Measurements from ENCODE around the gene BMP6. TPM values are rescaled to one million over a fixed set of nuclear protein-coding genes. Genes with fewer than 3 reads are reported as not detected.

BMP6 gene
- total RNA-seq, 1 experiment from 2014 or later: 0.28 TPM

DNA sequence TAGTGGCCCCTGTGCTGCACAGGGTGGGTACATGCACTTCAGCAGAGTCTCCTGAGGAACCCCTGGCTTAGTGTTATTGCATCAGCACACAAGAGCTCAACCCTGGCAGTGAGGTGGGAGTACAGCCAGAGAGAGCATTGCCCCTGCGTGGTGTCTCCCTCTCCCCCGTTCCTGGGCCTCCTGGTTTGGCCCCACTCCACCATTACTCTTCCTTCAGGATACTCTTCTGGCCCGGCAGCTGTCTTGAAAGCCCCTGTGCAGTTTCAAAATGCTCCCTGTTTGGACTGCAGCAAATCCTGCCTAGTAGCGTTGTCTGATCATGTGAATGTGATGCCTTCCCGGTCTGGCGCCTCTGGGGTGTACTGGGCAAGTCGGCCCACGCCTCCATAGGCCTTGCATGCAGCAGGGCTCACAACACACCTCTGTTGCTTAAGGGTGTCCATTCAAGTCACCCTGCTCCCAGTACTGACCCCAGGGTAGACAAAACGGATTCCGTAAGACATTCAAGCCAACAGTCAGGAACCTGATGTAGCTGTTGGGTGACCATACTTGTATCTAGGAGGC is 152.6 kb downstream of the BMP6 start:
- Histone ChIP-seq H2BK20ac (ENCODE audit: low read depth, low read length, poor library complexity, severe bottlenecking) (no peak overlapping the region), H2BK120ac (ENCODE audit: low read depth, low read length, poor library complexity, severe bottlenecking) (no peak overlapping the region), H4K8ac (replicated peaks; ENCODE audit: insufficient read length, low read depth, low read length) (no peak overlapping the region), H3K4me2 (ENCODE audit: insufficient read depth, insufficient read length, low read length) (no peak overlapping the region), H3K23ac (ENCODE audit: insufficient read length, low read depth, low read length) (no peak overlapping the region), H4K91ac (ENCODE audit: insufficient read length, low read depth, low read length) (no peak overlapping the region), H3K79me2 (ENCODE audit: insufficient read depth, low read length) (no peaks in the 10 kb centered on the region), H3K4me1 (ENCODE audit: insufficient read depth, low read length) (no peaks in the 10 kb centered on the region), H3K27ac (ENCODE audit: insufficient read length, low read depth, low read length) (no peak overlapping the region), H2BK5ac (ENCODE audit: insufficient read length, low read length) (no peak overlapping the region), H4K5ac (ENCODE audit: insufficient read length, low read depth, low read length) (no peak overlapping the region), H2BK15ac (ENCODE audit: low read depth, low read length) (no peak overlapping the region), H2AFZ (ENCODE audit: low read length) (no peak overlapping the region), H3K14ac (ENCODE audit: insufficient read depth, low read length) (no peak overlapping the region), H3K18ac (ENCODE audit: insufficient read length, low read depth, low read length) (no peak overlapping the region), H2AK5ac (ENCODE audit: insufficient read length, low read length) (no peak overlapping the region), H3K9ac (ENCODE audit: extremely low read depth, insufficient read length, low read length) (no peak overlapping the region), H3K4ac (ENCODE audit: low read depth, low read length) (no peak overlapping the region), H3T11ph (ENCODE audit: low read length) (no peak overlapping the region), H3K23me2 (ENCODE audit: insufficient read length, low read depth, low read length, poor library complexity, severe bottlenecking) (no peaks in the 10 kb centered on the region), H3K9me3 (ENCODE audit: control insufficient read depth, low read depth, low read length) (no peaks in the 10 kb centered on the region), H3K79me1 (ENCODE audit: insufficient read depth, low read depth, low read length, poor library complexity, severe bottlenecking) (no peaks in the 10 kb centered on the region), H3K56ac (ENCODE audit: insufficient read length, low read depth, low read length) (no peak overlapping the region), H2BK12ac (ENCODE audit: insufficient read length, low read depth, low read length) (no peak overlapping the region), H4K20me1 (ENCODE audit: control insufficient read depth, insufficient read depth, insufficient read length) (no peaks in the 10 kb centered on the region), H3K27me3 (ENCODE audit: insufficient read depth, low read length) (no peaks in the 10 kb centered on the region)
- no peak overlapping the region for H3K4me3 Mint-ChIP-seq
- H3K4me1 Mint-ChIP-seq: peaks cover 0 to 6% of the 10 kb centered on the region in 2 experiments; a peak in 2 of 4 replicates
- no peak overlapping the region for H3K27ac Mint-ChIP-seq
- peaks cover 6 to 7% of the 10 kb centered on the region in 2 experiments for H3K9me3 Mint-ChIP-seq
- peaks cover 22 to 25% (median 24%) of the 10 kb centered on the region in 3 experiments for H3K36me3 Mint-ChIP-seq (ENCODE audit: insufficient read depth in 1 of 3, low read depth in 3 of 3)
- TF ChIP-seq, protein P1, sequence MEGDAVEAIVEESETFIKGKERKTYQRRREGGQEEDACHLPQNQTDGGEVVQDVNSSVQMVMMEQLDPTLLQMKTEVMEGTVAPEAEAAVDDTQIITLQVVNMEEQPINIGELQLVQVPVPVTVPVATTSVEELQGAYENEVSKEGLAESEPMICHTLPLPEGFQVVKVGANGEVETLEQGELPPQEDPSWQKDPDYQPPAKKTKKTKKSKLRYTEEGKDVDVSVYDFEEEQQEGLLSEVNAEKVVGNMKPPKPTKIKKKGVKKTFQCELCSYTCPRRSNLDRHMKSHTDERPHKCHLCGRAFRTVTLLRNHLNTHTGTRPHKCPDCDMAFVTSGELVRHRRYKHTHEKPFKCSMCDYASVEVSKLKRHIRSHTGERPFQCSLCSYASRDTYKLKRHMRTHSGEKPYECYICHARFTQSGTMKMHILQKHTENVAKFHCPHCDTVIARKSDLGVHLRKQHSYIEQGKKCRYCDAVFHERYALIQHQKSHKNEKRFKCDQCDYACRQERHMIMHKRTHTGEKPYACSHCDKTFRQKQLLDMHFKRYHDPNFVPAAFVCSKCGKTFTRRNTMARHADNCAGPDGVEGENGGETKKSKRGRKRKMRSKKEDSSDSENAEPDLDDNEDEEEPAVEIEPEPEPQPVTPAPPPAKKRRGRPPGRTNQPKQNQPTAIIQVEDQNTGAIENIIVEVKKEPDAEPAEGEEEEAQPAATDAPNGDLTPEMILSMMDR (conservative IDR thresholded peaks at IDR 0.05): no peak
- no peaks in the 10 kb centered on the region for H3K27me3 Mint-ChIP-seq (ENCODE audit: low read depth)
- WGBS (ENCODE audit: extremely low coverage, insufficient read length, low lambda C conversion rate): no CpG with 5 or more reads among the region's 10 CpGs
- DNase-seq: no peak
